Measurements from ENCODE around the gene DCC. TPM values are rescaled to one million over a fixed set of nuclear protein-coding genes. Genes with fewer than 3 reads are reported as not detected.

The DCC gene
- total and polyA plus RNA-seq, 2 experiments from 2014 or later, result 0.53 to 0.73 TPM

DNA sequence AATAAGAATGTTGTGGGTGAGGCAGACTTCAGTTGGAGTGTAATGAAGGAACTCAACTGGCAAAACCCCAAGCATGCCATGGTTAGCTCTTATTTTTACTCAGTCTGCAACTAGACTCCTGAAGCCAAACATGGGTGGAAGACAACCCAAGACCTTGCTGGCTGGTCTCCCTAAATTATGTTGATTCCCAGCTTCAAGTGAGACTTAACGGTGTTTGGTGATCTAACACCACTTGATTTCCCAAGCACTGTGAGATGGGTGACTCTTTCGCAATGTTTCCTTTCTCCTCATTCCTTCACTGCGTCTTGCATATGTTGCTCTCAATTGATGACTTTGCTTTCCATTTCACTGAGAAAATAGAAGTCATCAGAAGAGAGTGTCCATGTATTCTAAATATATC lies 693.1 kb downstream of the DCC start:
- H3K9me3 Mint-ChIP-seq, result no peaks in the 10 kb centered on the region
- DNase-seq (ENCODE audit: low spot score) (no peak), ATAC-seq (no peak)
- H3K27me3 Mint-ChIP-seq (ENCODE audit: insufficient read depth, low read depth, poor library complexity), result no peaks in the 10 kb centered on the region
- no peaks in the 10 kb centered on the region for H3K79me2 ChIP-seq (replicated peaks; ENCODE audit: insufficient read depth)
- no peaks in the 10 kb centered on the region for H3K9me2 ChIP-seq (ENCODE audit: insufficient read depth)
- no peak overlapping the region for H3K4me3 ChIP-seq
- no peak overlapping the region for H3K4me3 Mint-ChIP-seq
- H3K36me3 ChIP-seq (ENCODE audit: insufficient read depth), result no peaks in the 10 kb centered on the region
- no peak overlapping the region for H2AFZ ChIP-seq
- no peak overlapping the region for H3K4me2 ChIP-seq
- H3K4me1 ChIP-seq (ENCODE audit: insufficient read depth), result no peaks in the 10 kb centered on the region
- H3K27ac ChIP-seq (ENCODE audit: low read depth), result no peak overlapping the region
- no peaks in the 10 kb centered on the region for H3K27me3 ChIP-seq (ENCODE audit: insufficient read depth)
- H4K20me1 ChIP-seq (replicated peaks; ENCODE audit: insufficient read depth), result no peaks in the 10 kb centered on the region
- TF ChIP-seq, protein P1, sequence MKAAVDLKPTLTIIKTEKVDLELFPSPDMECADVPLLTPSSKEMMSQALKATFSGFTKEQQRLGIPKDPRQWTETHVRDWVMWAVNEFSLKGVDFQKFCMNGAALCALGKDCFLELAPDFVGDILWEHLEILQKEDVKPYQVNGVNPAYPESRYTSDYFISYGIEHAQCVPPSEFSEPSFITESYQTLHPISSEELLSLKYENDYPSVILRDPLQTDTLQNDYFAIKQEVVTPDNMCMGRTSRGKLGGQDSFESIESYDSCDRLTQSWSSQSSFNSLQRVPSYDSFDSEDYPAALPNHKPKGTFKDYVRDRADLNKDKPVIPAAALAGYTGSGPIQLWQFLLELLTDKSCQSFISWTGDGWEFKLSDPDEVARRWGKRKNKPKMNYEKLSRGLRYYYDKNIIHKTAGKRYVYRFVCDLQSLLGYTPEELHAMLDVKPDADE (IDR thresholded peaks at IDR 0.05), result no peak
- TF ChIP-seq, protein P2, sequence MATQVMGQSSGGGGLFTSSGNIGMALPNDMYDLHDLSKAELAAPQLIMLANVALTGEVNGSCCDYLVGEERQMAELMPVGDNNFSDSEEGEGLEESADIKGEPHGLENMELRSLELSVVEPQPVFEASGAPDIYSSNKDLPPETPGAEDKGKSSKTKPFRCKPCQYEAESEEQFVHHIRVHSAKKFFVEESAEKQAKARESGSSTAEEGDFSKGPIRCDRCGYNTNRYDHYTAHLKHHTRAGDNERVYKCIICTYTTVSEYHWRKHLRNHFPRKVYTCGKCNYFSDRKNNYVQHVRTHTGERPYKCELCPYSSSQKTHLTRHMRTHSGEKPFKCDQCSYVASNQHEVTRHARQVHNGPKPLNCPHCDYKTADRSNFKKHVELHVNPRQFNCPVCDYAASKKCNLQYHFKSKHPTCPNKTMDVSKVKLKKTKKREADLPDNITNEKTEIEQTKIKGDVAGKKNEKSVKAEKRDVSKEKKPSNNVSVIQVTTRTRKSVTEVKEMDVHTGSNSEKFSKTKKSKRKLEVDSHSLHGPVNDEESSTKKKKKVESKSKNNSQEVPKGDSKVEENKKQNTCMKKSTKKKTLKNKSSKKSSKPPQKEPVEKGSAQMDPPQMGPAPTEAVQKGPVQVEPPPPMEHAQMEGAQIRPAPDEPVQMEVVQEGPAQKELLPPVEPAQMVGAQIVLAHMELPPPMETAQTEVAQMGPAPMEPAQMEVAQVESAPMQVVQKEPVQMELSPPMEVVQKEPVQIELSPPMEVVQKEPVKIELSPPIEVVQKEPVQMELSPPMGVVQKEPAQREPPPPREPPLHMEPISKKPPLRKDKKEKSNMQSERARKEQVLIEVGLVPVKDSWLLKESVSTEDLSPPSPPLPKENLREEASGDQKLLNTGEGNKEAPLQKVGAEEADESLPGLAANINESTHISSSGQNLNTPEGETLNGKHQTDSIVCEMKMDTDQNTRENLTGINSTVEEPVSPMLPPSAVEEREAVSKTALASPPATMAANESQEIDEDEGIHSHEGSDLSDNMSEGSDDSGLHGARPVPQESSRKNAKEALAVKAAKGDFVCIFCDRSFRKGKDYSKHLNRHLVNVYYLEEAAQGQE (IDR thresholded peaks at IDR 0.05; ENCODE audit: unreplicated experiment), result no peak
- no peak for TF ChIP-seq JUNB (IDR thresholded peaks at IDR 0.05; ENCODE audit: unreplicated experiment)
- TF ChIP-seq POLR2AphosphoS5 (IDR thresholded peaks at IDR 0.05; ENCODE audit: low read depth), result no peak
- TF ChIP-seq, protein P3, sequence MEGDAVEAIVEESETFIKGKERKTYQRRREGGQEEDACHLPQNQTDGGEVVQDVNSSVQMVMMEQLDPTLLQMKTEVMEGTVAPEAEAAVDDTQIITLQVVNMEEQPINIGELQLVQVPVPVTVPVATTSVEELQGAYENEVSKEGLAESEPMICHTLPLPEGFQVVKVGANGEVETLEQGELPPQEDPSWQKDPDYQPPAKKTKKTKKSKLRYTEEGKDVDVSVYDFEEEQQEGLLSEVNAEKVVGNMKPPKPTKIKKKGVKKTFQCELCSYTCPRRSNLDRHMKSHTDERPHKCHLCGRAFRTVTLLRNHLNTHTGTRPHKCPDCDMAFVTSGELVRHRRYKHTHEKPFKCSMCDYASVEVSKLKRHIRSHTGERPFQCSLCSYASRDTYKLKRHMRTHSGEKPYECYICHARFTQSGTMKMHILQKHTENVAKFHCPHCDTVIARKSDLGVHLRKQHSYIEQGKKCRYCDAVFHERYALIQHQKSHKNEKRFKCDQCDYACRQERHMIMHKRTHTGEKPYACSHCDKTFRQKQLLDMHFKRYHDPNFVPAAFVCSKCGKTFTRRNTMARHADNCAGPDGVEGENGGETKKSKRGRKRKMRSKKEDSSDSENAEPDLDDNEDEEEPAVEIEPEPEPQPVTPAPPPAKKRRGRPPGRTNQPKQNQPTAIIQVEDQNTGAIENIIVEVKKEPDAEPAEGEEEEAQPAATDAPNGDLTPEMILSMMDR (conservative IDR thresholded peaks at IDR 0.05; ENCODE audit: low read depth in 2 of 2), result no peak
- no peak for TF ChIP-seq ZNF114 (CRISPR knock-in tag; IDR thresholded peaks at IDR 0.05)
- TF ChIP-seq, protein P4, sequence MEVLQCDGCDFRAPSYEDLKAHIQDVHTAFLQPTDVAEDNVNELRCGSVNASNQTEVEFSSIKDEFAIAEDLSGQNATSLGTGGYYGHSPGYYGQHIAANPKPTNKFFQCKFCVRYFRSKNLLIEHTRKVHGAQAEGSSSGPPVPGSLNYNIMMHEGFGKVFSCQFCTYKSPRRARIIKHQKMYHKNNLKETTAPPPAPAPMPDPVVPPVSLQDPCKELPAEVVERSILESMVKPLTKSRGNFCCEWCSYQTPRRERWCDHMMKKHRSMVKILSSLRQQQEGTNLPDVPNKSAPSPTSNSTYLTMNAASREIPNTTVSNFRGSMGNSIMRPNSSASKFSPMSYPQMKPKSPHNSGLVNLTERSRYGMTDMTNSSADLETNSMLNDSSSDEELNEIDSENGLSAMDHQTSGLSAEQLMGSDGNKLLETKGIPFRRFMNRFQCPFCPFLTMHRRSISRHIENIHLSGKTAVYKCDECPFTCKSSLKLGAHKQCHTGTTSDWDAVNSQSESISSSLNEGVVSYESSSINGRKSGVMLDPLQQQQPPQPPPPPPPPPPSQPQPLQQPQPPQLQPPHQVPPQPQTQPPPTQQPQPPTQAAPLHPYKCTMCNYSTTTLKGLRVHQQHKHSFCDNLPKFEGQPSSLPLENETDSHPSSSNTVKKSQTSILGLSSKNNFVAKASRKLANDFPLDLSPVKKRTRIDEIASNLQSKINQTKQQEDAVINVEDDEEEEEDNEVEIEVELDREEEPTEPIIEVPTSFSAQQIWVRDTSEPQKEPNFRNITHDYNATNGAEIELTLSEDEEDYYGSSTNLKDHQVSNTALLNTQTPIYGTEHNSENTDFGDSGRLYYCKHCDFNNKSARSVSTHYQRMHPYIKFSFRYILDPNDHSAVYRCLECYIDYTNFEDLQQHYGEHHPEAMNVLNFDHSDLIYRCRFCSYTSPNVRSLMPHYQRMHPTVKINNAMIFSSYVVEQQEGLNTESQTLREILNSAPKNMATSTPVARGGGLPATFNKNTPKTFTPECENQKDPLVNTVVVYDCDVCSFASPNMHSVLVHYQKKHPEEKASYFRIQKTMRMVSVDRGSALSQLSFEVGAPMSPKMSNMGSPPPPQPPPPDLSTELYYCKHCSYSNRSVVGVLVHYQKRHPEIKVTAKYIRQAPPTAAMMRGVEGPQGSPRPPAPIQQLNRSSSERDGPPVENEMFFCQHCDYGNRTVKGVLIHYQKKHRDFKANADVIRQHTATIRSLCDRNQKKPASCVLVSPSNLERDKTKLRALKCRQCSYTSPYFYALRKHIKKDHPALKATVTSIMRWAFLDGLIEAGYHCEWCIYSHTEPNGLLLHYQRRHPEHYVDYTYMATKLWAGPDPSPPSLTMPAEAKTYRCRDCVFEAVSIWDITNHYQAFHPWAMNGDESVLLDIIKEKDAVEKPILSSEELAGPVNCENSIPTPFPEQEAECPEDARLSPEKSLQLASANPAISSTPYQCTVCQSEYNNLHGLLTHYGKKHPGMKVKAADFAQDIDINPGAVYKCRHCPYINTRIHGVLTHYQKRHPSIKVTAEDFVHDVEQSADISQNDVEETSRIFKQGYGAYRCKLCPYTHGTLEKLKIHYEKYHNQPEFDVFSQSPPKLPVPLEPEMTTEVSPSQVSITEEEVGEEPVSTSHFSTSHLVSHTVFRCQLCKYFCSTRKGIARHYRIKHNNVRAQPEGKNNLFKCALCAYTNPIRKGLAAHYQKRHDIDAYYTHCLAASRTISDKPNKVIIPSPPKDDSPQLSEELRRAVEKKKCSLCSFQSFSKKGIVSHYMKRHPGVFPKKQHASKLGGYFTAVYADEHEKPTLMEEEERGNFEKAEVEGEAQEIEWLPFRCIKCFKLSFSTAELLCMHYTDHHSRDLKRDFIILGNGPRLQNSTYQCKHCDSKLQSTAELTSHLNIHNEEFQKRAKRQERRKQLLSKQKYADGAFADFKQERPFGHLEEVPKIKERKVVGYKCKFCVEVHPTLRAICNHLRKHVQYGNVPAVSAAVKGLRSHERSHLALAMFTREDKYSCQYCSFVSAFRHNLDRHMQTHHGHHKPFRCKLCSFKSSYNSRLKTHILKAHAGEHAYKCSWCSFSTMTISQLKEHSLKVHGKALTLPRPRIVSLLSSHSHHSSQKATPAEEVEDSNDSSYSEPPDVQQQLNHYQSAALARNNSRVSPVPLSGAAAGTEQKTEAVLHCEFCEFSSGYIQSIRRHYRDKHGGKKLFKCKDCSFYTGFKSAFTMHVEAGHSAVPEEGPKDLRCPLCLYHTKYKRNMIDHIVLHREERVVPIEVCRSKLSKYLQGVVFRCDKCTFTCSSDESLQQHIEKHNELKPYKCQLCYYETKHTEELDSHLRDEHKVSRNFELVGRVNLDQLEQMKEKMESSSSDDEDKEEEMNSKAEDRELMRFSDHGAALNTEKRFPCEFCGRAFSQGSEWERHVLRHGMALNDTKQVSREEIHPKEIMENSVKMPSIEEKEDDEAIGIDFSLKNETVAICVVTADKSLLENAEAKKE (CRISPR knock-in tag; IDR thresholded peaks at IDR 0.05), result no peak
- TF ChIP-seq STAT1 (IDR thresholded peaks at IDR 0.05; ENCODE audit: unreplicated experiment), result no peak
- no peak for TF ChIP-seq CREB1 (CRISPR knock-in tag; IDR thresholded peaks at IDR 0.05; ENCODE audit: low read depth)
- TF ChIP-seq NANOG (IDR thresholded peaks at IDR 0.05; ENCODE audit: borderline replicate concordance), result no peak
- TF ChIP-seq EZH2 (IDR thresholded peaks at IDR 0.05; ENCODE audit: low read depth, unreplicated experiment), result no peak
- H3F3A ChIP-seq (replicated peaks; ENCODE audit: low read depth), result no peaks in the 10 kb centered on the region
- no peak overlapping the region for H3K27ac Mint-ChIP-seq
- no peaks in the 10 kb centered on the region for H3K4me1 Mint-ChIP-seq
- H3K36me3 Mint-ChIP-seq (ENCODE audit: low read depth), result no peaks in the 10 kb centered on the region

Measured in GM23338 (cell line).